Liver (tissue), 3 donors: ENCODE data around the gene RPL10A.

Experiments used
- CTCF ChIP-seq: fragments of 150-350 bp; IDR thresholded peaks from 2 replicates; pipeline ENCODE4 v1.5.1; 2017; ENCODE audit warnings: improper control_type of control experiment, low read depth, low read length; ENCODE audit not compliant: missing input control
- FOXA1 ChIP-seq: IDR thresholded peaks from 2 replicates; pipeline ENCODE4 v1.6.1; 2016; ENCODE audit warnings: antibody characterized with exemption
- HNF4G ChIP-seq: IDR thresholded peaks from 2 replicates; pipeline ENCODE4 v1.6.1; 2016; ENCODE audit warnings: antibody characterized with exemption
- MAX ChIP-seq: IDR thresholded peaks from 2 replicates; pipeline ENCODE4 v1.6.1; 2016; ENCODE audit warnings: antibody characterized with exemption
- RAD21 ChIP-seq, 2 donors: IDR thresholded peaks; 2 replicates each; pipeline ENCODE4 v1.6.1; 2016; ENCODE audit warnings: antibody characterized with exemption in 2 of 2, mild to moderate bottlenecking in 2 of 2
- SP1 ChIP-seq: IDR thresholded peaks from 2 replicates; pipeline ENCODE4 v1.6.1; 2018; ENCODE audit warnings: antibody characterized with exemption, mild to moderate bottlenecking
- TAF1 ChIP-seq: conservative IDR thresholded peaks from 2 replicates; pipeline ENCODE4 v1.6.1; 2016; ENCODE audit warnings: antibody characterized with exemption, mild to moderate bottlenecking
- donor health status: healthy.
- donor health status: healthy.

- no peak for TF ChIP-seq CTCF
- no peak for TF ChIP-seq RAD21 (IDR thresholded peaks at IDR 0.05)
- TF ChIP-seq TAF1: no peak
- no peak for TF ChIP-seq FOXA1
- no peak for TF ChIP-seq SP1
- TF ChIP-seq MAX: no peak
- no peak for TF ChIP-seq HNF4G
Measured at GRCh38 chr6:35481226-35481625, 13.0 kb downstream of the RPL10A start.
